HG03159 (cell line): ENCODE results near the gene SLC25A11.

Source experiments
- ATAC-seq: cut with Tn5 transposase; IDR thresholded peaks from one replicate; pipeline ENCODE4 v1.9.1; 2021; ENCODE audit warnings: mild to moderate bottlenecking, moderate library complexity; ENCODE audit not compliant: unreplicated experiment

SLC25A11 gene

DNA sequence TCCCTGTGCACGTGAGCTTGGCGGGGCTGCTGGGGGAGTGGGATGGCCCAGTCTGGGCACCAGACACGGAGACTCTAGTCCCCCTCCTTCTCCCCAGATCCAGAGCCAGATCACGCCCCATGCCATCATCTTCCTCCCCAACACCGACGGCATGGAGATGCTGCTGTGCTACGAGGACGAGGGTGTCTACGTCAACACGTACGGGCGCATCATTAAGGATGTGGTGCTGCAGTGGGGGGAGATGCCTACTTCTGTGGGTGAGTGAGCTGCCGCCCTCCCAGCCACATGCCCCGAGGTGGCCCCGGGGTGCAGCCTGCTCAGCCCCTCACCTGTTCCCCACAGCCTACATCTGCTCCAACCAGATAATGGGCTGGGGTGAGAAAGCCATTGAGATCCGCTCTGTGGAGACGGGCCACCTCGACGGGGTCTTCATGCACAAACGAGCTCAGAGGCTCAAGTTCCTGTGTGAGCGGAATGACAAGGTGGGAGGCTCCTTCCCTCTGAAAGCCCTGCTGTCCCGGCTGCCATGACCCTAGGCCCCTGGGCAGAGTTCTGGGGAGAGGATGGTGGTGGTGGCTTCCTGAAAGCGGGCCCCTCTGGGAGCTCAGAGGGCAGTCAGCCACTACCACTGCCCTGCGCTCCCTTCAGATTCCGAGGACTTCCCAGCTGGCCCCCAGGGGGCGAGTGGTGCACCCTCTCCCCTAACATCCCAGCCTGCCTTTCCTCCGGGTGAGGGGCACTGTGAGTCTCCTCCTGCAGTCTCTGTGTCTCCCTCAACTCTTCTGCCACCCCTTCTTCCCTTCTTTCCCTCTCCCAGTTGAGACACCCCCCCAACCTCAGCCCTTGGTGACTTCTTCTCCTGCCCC, 43.3 kb downstream of the SLC25A11 start:
- no peak for ATAC-seq

DNA sequence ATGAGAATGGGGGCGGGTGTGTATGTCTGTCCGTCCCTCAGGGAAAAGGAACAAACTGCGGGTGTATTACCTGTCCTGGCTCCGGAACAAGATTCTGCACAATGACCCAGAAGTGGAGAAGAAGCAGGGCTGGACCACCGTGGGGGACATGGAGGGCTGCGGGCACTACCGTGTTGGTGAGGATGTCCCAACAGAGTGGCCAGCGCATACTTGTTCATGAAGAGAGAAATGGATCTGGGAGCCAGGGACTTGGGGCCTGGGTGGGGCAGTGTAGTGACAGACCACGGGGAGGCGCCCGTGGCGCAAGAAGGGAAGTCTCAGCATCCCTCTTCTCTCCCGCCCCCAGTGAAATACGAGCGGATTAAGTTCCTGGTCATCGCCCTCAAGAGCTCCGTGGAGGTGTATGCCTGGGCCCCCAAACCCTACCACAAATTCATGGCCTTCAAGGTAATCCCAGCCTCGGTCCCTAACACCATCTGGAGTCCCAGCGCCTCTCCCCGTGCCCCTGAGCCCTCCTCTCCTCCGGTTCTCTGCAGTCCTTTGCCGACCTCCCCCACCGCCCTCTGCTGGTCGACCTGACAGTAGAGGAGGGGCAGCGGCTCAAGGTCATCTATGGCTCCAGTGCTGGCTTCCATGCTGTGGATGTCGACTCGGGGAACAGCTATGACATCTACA, 44.1 kb downstream of the SLC25A11 start:
- ATAC-seq = no peak

DNA sequence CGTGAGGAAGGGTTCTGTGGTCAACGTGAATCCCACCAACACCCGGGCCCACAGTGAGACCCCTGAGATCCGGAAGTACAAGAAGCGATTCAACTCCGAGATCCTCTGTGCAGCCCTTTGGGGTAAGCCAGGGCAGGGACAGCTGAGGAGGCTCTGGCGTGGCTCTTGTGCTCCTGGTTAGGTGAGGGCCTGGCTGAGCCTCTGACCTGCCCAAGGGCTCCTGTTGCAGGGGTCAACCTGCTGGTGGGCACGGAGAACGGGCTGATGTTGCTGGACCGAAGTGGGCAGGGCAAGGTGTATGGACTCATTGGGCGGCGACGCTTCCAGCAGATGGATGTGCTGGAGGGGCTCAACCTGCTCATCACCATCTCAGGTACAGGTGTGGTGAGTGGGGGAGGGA, 44.7 kb downstream of the SLC25A11 start:
- ATAC-seq = no peak

DNA sequence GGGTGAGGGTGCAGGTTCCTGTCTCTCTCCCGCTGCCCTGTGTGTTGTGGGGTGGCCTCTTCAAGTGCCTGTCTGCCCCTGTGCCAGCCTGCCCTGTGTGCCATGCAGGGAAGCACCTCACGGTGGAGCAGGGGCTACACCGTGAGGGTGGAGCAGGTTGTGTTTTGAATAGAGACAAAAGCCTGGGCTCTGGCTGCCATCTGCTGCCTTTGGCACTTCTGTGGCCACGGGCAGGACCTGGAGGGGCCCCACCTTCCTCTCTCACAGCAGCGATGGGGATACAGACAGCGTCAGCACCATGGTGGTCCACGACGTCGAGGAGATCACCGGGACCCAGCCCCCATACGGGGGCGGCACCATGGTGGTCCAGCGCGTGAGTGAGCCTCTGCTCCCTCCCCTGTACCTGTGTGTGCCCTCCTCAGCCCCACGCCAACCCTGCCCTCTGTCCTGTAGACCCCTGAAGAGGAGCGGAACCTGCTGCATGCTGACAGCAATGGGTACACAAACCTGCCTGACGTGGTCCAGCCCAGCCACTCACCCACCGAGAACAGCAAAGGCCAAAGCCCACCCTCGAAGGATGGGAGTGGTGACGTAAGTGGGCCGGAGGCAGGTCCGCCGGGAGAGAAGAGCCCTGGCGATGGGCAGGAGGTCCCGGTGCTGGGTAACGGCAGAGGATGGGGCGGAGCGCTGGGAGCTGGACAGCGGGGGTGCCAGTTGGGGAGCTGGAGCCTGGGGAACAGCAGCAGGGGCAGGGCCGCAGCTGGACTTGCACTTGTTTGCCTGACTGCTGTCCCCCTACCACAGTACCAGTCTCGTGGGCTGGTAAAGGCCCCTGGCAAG, 45.9 kb downstream of the SLC25A11 start:
- ATAC-seq = no peak

DNA sequence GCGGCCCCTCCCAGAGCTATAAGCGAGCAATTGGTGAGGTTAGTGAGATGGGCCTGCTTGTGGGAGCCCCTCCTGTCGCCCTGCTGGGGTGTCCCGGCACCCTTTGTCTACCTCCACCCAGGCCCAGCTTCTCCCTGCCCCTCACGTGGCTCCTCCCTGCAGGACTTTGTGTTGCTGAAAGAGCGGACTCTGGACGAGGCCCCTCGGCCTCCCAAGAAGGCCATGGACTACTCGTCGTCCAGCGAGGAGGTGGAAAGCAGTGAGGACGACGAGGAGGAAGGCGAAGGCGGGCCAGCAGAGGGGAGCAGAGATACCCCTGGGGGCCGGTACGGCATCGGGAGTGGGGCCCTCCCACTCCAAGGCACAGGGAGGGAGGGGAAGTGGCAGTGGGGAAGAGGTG, 46.6 kb downstream of the SLC25A11 start:
- ATAC-seq = no peak

DNA sequence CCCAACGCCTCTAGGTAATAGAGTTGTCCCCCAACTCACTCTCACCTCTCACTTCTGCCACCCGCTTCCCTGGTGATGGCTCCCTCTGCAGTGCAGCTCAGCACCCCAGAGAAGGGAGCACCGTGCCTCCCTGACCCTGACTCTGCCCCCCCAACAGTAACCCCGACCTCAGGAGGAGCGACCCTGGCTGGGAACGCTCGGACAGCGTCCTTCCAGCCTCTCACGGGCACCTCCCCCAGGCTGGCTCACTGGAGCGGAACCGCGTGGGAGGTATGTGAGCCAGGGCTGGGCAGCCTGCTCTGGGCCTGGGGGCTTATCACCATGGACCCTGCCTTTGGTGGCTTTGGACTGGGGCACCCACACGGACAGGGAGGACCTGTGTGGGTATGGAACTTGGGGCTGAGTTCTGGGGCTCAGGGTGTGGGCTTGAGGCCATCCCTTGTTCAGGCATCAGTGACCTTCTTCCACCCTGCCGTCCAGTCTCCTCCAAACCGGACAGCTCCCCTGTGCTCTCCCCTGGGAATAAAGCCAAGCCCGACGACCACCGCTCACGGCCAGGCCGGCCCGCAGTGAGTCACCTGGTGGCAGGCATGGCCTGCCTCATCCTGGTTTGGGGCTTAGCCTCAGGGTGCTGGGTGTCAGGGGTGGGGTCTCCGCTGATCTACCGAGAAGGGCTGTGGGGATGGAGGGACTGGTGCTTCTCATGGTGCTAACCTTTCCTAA, 47.2 kb downstream of the SLC25A11 start:
- ATAC-seq = no peak

DNA sequence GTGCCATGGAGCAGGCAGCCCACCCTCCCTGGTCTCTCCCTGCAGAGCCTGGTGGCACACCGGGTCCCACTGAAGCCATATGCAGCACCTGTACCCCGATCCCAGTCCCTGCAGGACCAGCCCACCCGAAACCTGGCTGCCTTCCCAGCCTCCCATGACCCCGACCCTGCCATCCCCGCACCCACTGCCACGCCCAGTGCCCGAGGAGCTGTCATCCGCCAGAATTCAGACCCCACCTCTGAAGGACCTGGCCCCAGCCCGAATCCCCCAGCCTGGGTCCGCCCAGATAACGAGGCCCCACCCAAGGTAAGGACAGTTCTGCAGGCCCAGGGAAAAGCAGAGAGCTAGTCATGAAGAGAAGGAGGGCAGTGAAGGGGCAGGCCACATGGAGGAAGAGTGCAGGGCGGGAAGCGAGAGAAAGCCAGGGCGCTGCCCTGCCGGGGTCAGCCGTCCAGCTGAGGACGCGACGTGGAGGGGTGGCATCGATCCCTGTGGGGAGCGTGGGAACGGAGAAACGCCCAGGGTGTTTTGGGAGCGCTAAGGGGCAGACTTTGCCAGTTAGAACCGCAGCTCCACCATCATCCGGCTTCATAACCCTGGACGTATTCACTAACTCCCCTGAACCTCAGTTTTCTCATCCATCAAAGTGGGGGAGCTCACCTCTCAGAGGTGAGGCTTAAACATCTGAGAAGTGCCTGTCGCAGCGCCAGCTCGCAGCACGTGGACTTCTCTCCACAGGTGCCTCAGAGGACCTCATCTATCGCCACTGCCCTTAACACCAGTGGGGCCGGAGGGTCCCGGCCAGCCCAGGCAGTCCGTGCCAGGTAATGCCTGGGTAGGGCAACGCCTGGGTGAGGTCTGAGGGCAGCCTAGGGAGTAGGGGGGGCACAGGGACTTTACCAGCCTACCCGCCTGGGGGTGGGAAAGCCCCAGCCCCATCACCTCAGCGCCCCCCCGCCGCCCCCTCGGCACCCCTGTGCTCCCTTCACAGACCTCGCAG, 48.1 kb downstream of the SLC25A11 start:
- ATAC-seq = no peak

DNA sequence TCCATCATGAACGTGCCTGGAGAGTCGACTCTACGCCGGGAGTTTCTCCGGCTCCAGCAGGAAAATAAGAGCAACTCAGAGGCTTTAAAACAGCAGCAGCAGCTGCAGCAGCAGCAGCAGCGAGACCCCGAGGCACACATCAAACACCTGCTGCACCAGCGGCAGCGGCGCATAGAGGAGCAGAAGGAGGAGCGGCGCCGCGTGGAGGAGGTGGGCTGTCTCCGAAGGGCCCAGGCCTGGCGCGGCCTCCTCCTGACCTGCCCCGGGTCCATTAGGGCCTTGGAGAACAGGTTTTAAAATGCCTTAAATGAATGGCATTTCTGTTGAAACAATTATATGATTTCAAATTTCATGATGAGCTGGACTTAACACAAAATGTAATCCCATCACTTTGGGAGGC, 52.3 kb downstream of the SLC25A11 start:
- ATAC-seq = no peak
